Suprapubic skin (tissue), 4 donors: ENCODE data around the gene UBTD1. TPM values are rescaled to one million over a fixed set of nuclear protein-coding genes. Genes with fewer than 3 reads are reported as not detected.
"Not testable (repeated sequence)": the region's sequence is repeated elsewhere in the genome, so short reads cannot be mapped to it uniquely, and the experiment has no call there.

Experiments
- DNase-seq, 2 donors: peaks; one replicate each; pipeline ENCODE4 v3.0.0-alpha.2; 2019; ENCODE audit warnings: low spot score in 2 of 2
- H3K27ac ChIP-seq: fragments of 200-600 bp; sonication (generic); one replicate; pipeline ENCODE4 v1.5.1; 2019
- H3K27me3 ChIP-seq: fragments of 200-600 bp; sonication (generic); one replicate; pipeline ENCODE4 v1.5.1; 2019
- H3K36me3 ChIP-seq: fragments of 200-600 bp; sonication (generic); one replicate; pipeline ENCODE4 v1.5.1; 2019
- H3K4me1 ChIP-seq: fragments of 200-600 bp; sonication (generic); one replicate; pipeline ENCODE4 v1.5.1; 2019
- H3K4me3 ChIP-seq: fragments of 200-600 bp; sonication (generic); one replicate; pipeline ENCODE4 v1.5.1; 2019; ENCODE audit warnings: mild to moderate bottlenecking
- H3K9me3 ChIP-seq: fragments of 200-600 bp; sonication (generic); one replicate; pipeline ENCODE4 v1.5.1; 2019
- CTCF ChIP-seq, 2 donors: fragments of 200-600 bp in 1 of 2; fragments of 450-650 bp in 1 of 2; sonication (generic) in 1 of 2; IDR thresholded peaks; one replicate each; pipeline ENCODE4 v1.5.1; 2016 to 2019; ENCODE audit warnings: antibody characterized with exemption in 2 of 2, mild to moderate bottlenecking in 1 of 2, moderate library complexity in 1 of 2
- EP300 ChIP-seq: sonication (generic); formaldehyde crosslinking; IDR thresholded peaks from one replicate; pipeline ENCODE4 v1.6.1; 2017; ENCODE audit warnings: antibody characterized with exemption
- POLR2A ChIP-seq, 2 donors: fragments of 450-650 bp; IDR thresholded peaks; one replicate each; pipeline ENCODE4 v1.6.1; 2017; ENCODE audit warnings: antibody characterized with exemption in 2 of 2, mild to moderate bottlenecking in 2 of 2, moderate library complexity in 2 of 2
- POLR2AphosphoS5 ChIP-seq, 3 donors: sonication (generic); formaldehyde crosslinking; IDR thresholded peaks; one replicate each; pipeline ENCODE4 v1.6.1; 2017; ENCODE audit warnings: antibody characterized with exemption in 3 of 3
- WGBS: methylation state at CpG from one replicate; pipeline ENCODE4 v1.1.5; 2018; 5-methylcytosine and 5-hydroxymethylcytosine counted together
- total RNA-seq, 4 donors: library from RNA; depleted of rRNA; stranded (reverse); fragments of >200 nt; gene quantifications; one replicate each; pipeline ENCODE4 v1.1.0, GENCODE V29; 2016

The UBTD1 gene
- total RNA-seq, 4 donors from 2014 or later = 15.2 to 50.8 (median 36.4) TPM

GRCh38 chr10:97522937-97523336 is 24.2 kb downstream of the UBTD1 start:
- no peaks in the 10 kb centered on the region for H3K36me3 ChIP-seq
- H3K4me3 ChIP-seq = no peak overlapping the region
- DNase-seq = no peak
- 86% methylated on average over 8 of the region's 8 CpGs for WGBS
- no peaks in the 10 kb centered on the region for H3K27me3 ChIP-seq
- H3K4me1 ChIP-seq = peaks cover 37% of the 10 kb centered on the region
- H3K9me3 ChIP-seq = no peaks in the 10 kb centered on the region
- H3K27ac ChIP-seq = no peak overlapping the region
- TF ChIP-seq CTCF (IDR thresholded peaks at IDR 0.05) = no peak

GRCh38 chr10:97525086-97525485 is 26.4 kb downstream of the UBTD1 start:
- WGBS = 89% methylated on average over 5 of the region's 5 CpGs
- TF ChIP-seq POLR2AphosphoS5 (IDR thresholded peaks at IDR 0.05) (no peak), CTCF (IDR thresholded peaks at IDR 0.05) (no peak), EP300 (no peak), POLR2A (IDR thresholded peaks at IDR 0.05) (no peak)
- no peak overlapping the region for H3K27ac ChIP-seq
- no peak for DNase-seq
- H3K27me3 ChIP-seq = no peaks in the 10 kb centered on the region
- no peak overlapping the region for H3K4me3 ChIP-seq
- H3K36me3 ChIP-seq = no peaks in the 10 kb centered on the region
- no peaks in the 10 kb centered on the region for H3K9me3 ChIP-seq
- H3K4me1 ChIP-seq = peaks cover 23% of the 10 kb centered on the region

- TF ChIP-seq POLR2AphosphoS5 (IDR thresholded peaks at IDR 0.05) (no peak), POLR2A (IDR thresholded peaks at IDR 0.05) (no peak), CTCF (IDR thresholded peaks at IDR 0.05) (no peak), EP300 (no peak)
- Histone ChIP-seq H3K36me3 (no peaks in the 10 kb centered on the region), H3K27me3 (no peaks in the 10 kb centered on the region), H3K27ac (no peak overlapping the region), H3K9me3 (no peaks in the 10 kb centered on the region), H3K4me1 (peaks cover 23% of the 10 kb centered on the region), H3K4me3 (no peak overlapping the region)
- DNase-seq = no peak
- WGBS = 96% methylated on average over 1 of the region's 1 CpG
Observed at GRCh38 chr10:97525683-97526110, 27.0 kb downstream of the UBTD1 start.

- not testable (repeated sequence) for H3K36me3 ChIP-seq, H3K27ac ChIP-seq, H3K4me3 ChIP-seq, DNase-seq, H3K27me3 ChIP-seq, H3K4me1 ChIP-seq, H3K9me3 ChIP-seq
- no CpG with 5 or more reads among the region's 29 CpGs for WGBS
Observed at GRCh38 chr10:97528876-97529275, 30.2 kb downstream of the UBTD1 start.

- Histone ChIP-seq H3K36me3 (no peaks in the 10 kb centered on the region), H3K27me3 (no peaks in the 10 kb centered on the region), H3K4me1 (peaks cover 2% of the 10 kb centered on the region), H3K9me3 (no peaks in the 10 kb centered on the region), H3K4me3 (no peak overlapping the region), H3K27ac (no peak overlapping the region)
- WGBS = 79% methylated on average over 14 of the region's 14 CpGs
- DNase-seq = no peak
- TF ChIP-seq POLR2A (IDR thresholded peaks at IDR 0.05) = no peak
- TF ChIP-seq CTCF (IDR thresholded peaks at IDR 0.05) = no peak
- TF ChIP-seq EP300 = no peak
- no peak for TF ChIP-seq POLR2AphosphoS5 (IDR thresholded peaks at IDR 0.05)
Observed at GRCh38 chr10:97529685-97530465, 31.2 kb downstream of the UBTD1 start.
